Upper lobe of left lung (tissue), 4 donors: ENCODE measurements around the gene OR6S1.

Experiments used
- CTCF ChIP-seq, 6 experiments: fragments of 450-650 bp in 4 of 6; fragments of 200-600 bp in 2 of 6; sonication (generic) in 2 of 6; IDR thresholded peaks; one replicate each; pipeline ENCODE4 v1.5.1; 2016 to 2019; ENCODE audit warnings: antibody characterized with exemption in 6 of 6
- POLR2A ChIP-seq, 4 donors: fragments of 450-650 bp; IDR thresholded peaks; one replicate each; pipeline ENCODE4 v1.5.1; 2016 to 2017; ENCODE audit warnings: antibody characterized with exemption in 4 of 4, mild to moderate bottlenecking in 2 of 4
- POLR2AphosphoS5 ChIP-seq, 2 donors: sonication (generic); formaldehyde crosslinking; IDR thresholded peaks; one replicate each; pipeline ENCODE4 v1.5.1; 2017; ENCODE audit warnings: antibody characterized with exemption in 2 of 2

GRCh38 chr14:20656274-20656673 is 14.8 kb upstream of the OR6S1 start:
- TF ChIP-seq POLR2A (IDR thresholded peaks at IDR 0.05), result no peak
- no peak for TF ChIP-seq CTCF (IDR thresholded peaks at IDR 0.05)
- no peak for TF ChIP-seq POLR2AphosphoS5 (IDR thresholded peaks at IDR 0.05)
